K562 (cell line): ENCODE results near the gene PRPF6. TPM values are rescaled to one million over a fixed set of nuclear protein-coding genes. Genes with fewer than 3 reads are reported as not detected.

Experiments
- ATF1 ChIP-seq, 2 experiments: fragments of 450-650 bp in 1 of 2; IDR thresholded peaks; 2 replicates each; pipeline ENCODE4 v1.6.1; 2016; ENCODE audit warnings: missing compliant biosample characterization in 1 of 2, missing genetic modification characterization in 1 of 2
- BRCA1 ChIP-seq, 2 experiments: fragments of 450-650 bp in 1 of 2; sonication (generic) in 1 of 2; formaldehyde crosslinking in 1 of 2; IDR thresholded peaks; 2 replicates each; pipeline versions ENCODE4 v1.5.0 to v1.6.1; 2017 to 2020; ENCODE audit warnings: mild to moderate bottlenecking in 1 of 2, missing genetic modification reagents in 1 of 2
- CBFB ChIP-seq: sonication (generic); formaldehyde crosslinking; IDR thresholded peaks from 2 replicates; pipeline ENCODE4 v1.4.0; 2020; ENCODE audit warnings: mild to moderate bottlenecking, missing genetic modification reagents
- CCAR2 ChIP-seq: fragments of 200-400 bp; formaldehyde crosslinking; IDR thresholded peaks from 2 replicates; pipeline ENCODE4 v1.6.1; 2017; ENCODE audit warnings: mild to moderate bottlenecking, low read depth, low read length
- ELF2 ChIP-seq: fragments of 250-450 bp; sonication (Bioruptor Pico); IDR thresholded peaks from 2 replicates; pipeline ENCODE4 v1.5.0; 2021; ENCODE audit warnings: mild to moderate bottlenecking
- HDAC1 ChIP-seq, 2 experiments: fragments of 450-650 bp; IDR thresholded peaks; 2 replicates each; pipeline ENCODE4 v1.6.1; 2016 to 2017; ENCODE audit warnings: inconsistent platforms in 1 of 2, mild to moderate bottlenecking in 1 of 2, moderate library complexity in 1 of 2
- HMG20B ChIP-seq: fragments of 250-450 bp; sonication (Bioruptor Pico); IDR thresholded peaks from 2 replicates; pipeline ENCODE4 v1.5.0; 2021; ENCODE audit warnings: mild to moderate bottlenecking
- IFI16 ChIP-seq: fragments of 250-450 bp; sonication (Bioruptor Pico); IDR thresholded peaks from 2 replicates; pipeline ENCODE4 v2.1.2; 2022; ENCODE audit warnings: mild to moderate bottlenecking, inconsistent platforms
- KAT2B ChIP-seq: IDR thresholded peaks from one replicate; pipeline ENCODE4 v1.6.1; 2012; ENCODE audit warnings: low read depth, mild to moderate bottlenecking, control low read depth, inconsistent platforms, low read length, moderate library complexity
- KAT8 ChIP-seq: fragments of 450-650 bp; IDR thresholded peaks from 2 replicates; pipeline ENCODE4 v1.6.1; 2016; ENCODE audit warnings: low read depth, mild to moderate bottlenecking
- LEF1 ChIP-seq: fragments of 450-650 bp; IDR thresholded peaks from 2 replicates; pipeline ENCODE4 v1.6.1; 2016; ENCODE audit warnings: mild to moderate bottlenecking
- NFE2 ChIP-seq: IDR thresholded peaks from 2 replicates; pipeline ENCODE4 v1.6.1; 2014; ENCODE audit warnings: antibody characterized with exemption, low read depth
- NONO ChIP-seq, 2 experiments: fragments of 200-400 bp in 1 of 2; fragments of 450-650 bp in 1 of 2; formaldehyde crosslinking in 1 of 2; IDR thresholded peaks; 2 replicates each; pipeline ENCODE4 v1.6.1; 2017; ENCODE audit warnings: low read depth in 2 of 2, mild to moderate bottlenecking in 2 of 2, moderate library complexity in 2 of 2, low read length in 1 of 2
- POLR2A ChIP-seq: fragments of 450-650 bp; conservative IDR thresholded peaks from 2 replicates; pipeline ENCODE4 v1.6.1; 2016
- POLR2B ChIP-seq: fragments of 450-650 bp; IDR thresholded peaks from 2 replicates; pipeline ENCODE4 v1.6.1; 2018; ENCODE audit warnings: low read depth; ENCODE audit not compliant: partially characterized antibody
- SIN3A ChIP-seq, 2 experiments: fragments of 150-350 bp in 1 of 2; IDR thresholded peaks; 2 replicates each; pipeline ENCODE4 v1.6.1; 2011 to 2016; ENCODE audit warnings: borderline replicate concordance in 2 of 2, low read depth in 2 of 2, low read length in 2 of 2, mild to moderate bottlenecking in 2 of 2, moderate library complexity in 2 of 2; ENCODE audit not compliant: control insufficient read depth in 1 of 2
- SREBF1 ChIP-seq: fragments of 150-350 bp; IDR thresholded peaks from 2 replicates; pipeline ENCODE4 v1.6.1; 2014; ENCODE audit warnings: antibody characterized with exemption, low read depth, low read length, borderline replicate concordance
- TGIF2 ChIP-seq: sonication (generic); formaldehyde crosslinking; IDR thresholded peaks from 2 replicates; pipeline ENCODE4 v1.8.1; 2022; ENCODE audit warnings: mild to moderate bottlenecking, missing genetic modification reagents, moderate library complexity
- ZBTB17 ChIP-seq: fragments of 450-650 bp; formaldehyde crosslinking; IDR thresholded peaks from 2 replicates; pipeline ENCODE4 v1.4.0; 2020; ENCODE audit warnings: mild to moderate bottlenecking
- ZNF175 ChIP-seq: fragments of 200-800 bp; sonication (Bioruptor generic); IDR thresholded peaks from 2 replicates; pipeline ENCODE4 v1.6.1; 2016; ENCODE audit warnings: low read depth, mild to moderate bottlenecking, missing genetic modification characterization, missing compliant biosample characterization
- ZNF668 ChIP-seq: fragments of 250-450 bp; sonication (Bioruptor Pico); IDR thresholded peaks from 2 replicates; pipeline ENCODE4 v1.8.0; 2022; ENCODE audit warnings: mild to moderate bottlenecking, inconsistent platforms
- ZNF696 ChIP-seq: fragments of 250-450 bp; sonication (Bioruptor Pico); conservative IDR thresholded peaks from 2 replicates; pipeline ENCODE4 v1.4.0; 2020; ENCODE audit warnings: mild to moderate bottlenecking, moderate library complexity
- polyA plus RNA-seq, 8 experiments: library from polyadenylated mRNA; depleted of rRNA in 4 of 8; stranded (reverse) in 5 of 8; unstranded in 3 of 8; fragments of >200 nt; fragmentation: Nextera tagmentation in 2 of 8; fragmentation: Illumina TruSeq in 1 of 8; extraction: Ambion mirVana in 2 of 8; extraction: Trizol in 1 of 8; gene quantifications; 2 replicates each; pipeline versions ENCODE4 v1.2.1 to v1.2.3, GENCODE V29; 2011 to 2014; ENCODE audit warnings: inconsistent platforms in 1 of 8, missing spikeins in 1 of 8
- total RNA-seq, 7 experiments: library from RNA; depleted of rRNA in 6 of 7; stranded (reverse); fragments of >200 nt in 6 of 7; fragmentation: Illumina TruSeq in 2 of 7; extraction: Trizol in 2 of 7; gene quantifications; 2 replicates each; pipeline versions ENCODE4 v1.2.1 to v1.2.3, GENCODE V29; 2011 to 2021; ENCODE audit warnings: low replicate concordance in 1 of 7
- TF ChIP-seq, protein P1 (sequence below): sonication (generic); formaldehyde crosslinking; IDR thresholded peaks from 2 replicates; pipeline ENCODE4 v1.8.0; 2022; ENCODE audit warnings: mild to moderate bottlenecking, missing genetic modification reagents
- TF ChIP-seq, protein P2 (sequence below), 2 experiments: fragments of 450-650 bp in 1 of 2; sonication (generic) in 1 of 2; formaldehyde crosslinking in 1 of 2; IDR thresholded peaks in 1 of 2; conservative IDR thresholded peaks in 1 of 2; 2 replicates each; pipeline versions ENCODE4 v1.6.1 to v1.8.1; 2016 to 2023; ENCODE audit warnings: mild to moderate bottlenecking in 2 of 2, moderate library complexity in 2 of 2, inconsistent platforms in 1 of 2, missing genetic modification reagents in 1 of 2
- TF ChIP-seq, protein P3 (sequence below): fragments of 250-450 bp; sonication (Bioruptor Pico); IDR thresholded peaks from 2 replicates; pipeline ENCODE4 v1.9.0; 2021; ENCODE audit warnings: mild to moderate bottlenecking

PRPF6 gene
- total and polyA plus RNA-seq, 9 of the 15 experiments (the other 6 are each of a cell fraction or from before 2014, with no cell fraction given), result 4.2 to 83.2 (median 59.9) TPM

GRCh38 chr20:63957004-63957689 is 23.8 kb upstream of the PRPF6 start (continued):
- TF ChIP-seq TGIF2 (no peak), NONO (IDR thresholded peaks at IDR 0.05; ENCODE audit: low read depth in 2 of 2, low read length in 1 of 2) (no peak), ZBTB17 (CRISPR knock-in tag) (peak; percentile 61; the same call in 1 of the 2 replicates), IFI16 (CRISPR knock-in tag) (no peak), HMG20B (CRISPR knock-in tag) (no peak), HDAC1 (IDR thresholded peaks at IDR 0.05) (peak in 1 of 2 experiments; percentile 31; a peak in 1 of 4 replicates), CCAR2 (no peak), CBFB (CRISPR knock-in tag) (peak; percentile 25; the same call in 1 of the 2 replicates), KAT8 (no peak), ZNF696 (CRISPR knock-in tag) (no peak), POLR2B (peak; percentile 44), POLR2A (peak; percentile 83), ELF2 (CRISPR knock-in tag) (no peak), ZNF175 (CRISPR knock-in tag) (no peak), BRCA1 (IDR thresholded peaks at IDR 0.05) (no peak), BRCA1 (CRISPR knock-in tag; IDR thresholded peaks at IDR 0.05) (no peak), LEF1 (no peak), NFE2 (peak; percentile 45; the same call in 1 of the 2 replicates), ZNF668 (CRISPR knock-in tag) (no peak), KAT2B (no peak), SIN3A (IDR thresholded peaks at IDR 0.05; ENCODE audit: borderline replicate concordance in 2 of 2, control insufficient read depth in 1 of 2, low read depth in 2 of 2, low read length in 2 of 2) (0 out of 4 replicates have a peak, but pooled peaks have one; percentile 2 to 42), ATF1 (CRISPR knock-in tag; IDR thresholded peaks at IDR 0.05) (no peak), ATF1 (tag; IDR thresholded peaks at IDR 0.05) (no peak), SREBF1 (no peak)
- TF ChIP-seq, protein P1, sequence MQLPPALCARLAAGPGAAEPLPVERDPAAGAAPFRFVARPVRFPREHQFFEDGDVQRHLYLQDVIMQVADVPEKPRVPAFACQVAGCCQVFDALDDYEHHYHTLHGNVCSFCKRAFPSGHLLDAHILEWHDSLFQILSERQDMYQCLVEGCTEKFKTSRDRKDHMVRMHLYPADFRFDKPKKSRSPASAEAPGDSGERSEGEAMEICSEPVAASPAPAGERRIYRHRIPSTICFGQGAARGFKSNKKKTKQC (CRISPR knock-in tag), result 0 out of 2 replicates have a peak, but pooled peaks have one; percentile 59
- TF ChIP-seq, protein P2, sequence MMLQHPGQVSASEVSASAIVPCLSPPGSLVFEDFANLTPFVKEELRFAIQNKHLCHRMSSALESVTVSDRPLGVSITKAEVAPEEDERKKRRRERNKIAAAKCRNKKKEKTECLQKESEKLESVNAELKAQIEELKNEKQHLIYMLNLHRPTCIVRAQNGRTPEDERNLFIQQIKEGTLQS (IDR thresholded peaks at IDR 0.05), result peak; percentile 73
- TF ChIP-seq, protein P2 (CRISPR knock-in tag; conservative IDR thresholded peaks at IDR 0.05), result no peak
- TF ChIP-seq, protein P3, sequence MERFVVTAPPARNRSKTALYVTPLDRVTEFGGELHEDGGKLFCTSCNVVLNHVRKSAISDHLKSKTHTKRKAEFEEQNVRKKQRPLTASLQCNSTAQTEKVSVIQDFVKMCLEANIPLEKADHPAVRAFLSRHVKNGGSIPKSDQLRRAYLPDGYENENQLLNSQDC, result no peak
